ENCODE data around the gene SHC2.

DNA sequence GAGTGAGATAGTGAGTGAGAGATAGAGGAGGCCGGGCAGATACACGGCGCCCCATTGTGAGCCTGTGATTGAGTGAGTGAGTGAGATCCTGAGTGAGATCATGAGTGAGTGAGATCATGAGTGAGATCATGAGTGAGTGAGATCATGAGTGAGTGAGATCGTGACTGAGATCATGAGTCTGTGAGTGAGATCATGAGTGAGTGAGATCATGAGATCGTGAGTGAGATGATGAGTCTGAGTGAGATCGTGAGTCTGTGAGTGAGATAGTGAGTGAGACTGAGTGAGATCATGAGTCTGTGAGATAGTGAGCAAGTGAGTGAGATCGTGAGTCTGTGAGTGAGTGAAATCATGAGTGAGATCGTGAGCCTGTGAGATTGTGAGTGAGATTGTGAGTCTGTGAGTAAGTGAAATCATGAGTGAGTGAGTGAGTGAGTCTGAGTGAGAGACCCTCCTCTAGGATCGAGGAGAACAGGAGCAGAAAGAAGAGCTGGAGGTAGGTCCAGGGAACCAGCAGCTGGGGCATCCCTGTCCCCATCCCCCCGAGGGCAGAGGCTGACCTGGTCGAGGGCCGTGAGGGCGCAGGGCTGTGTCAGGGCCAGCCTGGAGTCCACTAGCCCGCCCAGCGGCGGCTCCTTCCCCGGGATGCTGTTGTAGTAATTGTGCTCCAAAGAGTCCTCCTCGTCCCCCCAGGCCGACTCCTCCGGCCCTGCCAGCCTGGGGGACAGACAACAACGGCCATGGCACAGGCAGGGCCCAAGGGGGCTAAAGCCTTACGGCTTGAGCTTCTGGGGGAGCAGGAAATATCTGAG is 26.5 kb downstream of the SHC2 start:
- TF ChIP-seq TAF1 (IDR thresholded peaks at IDR 0.05; ENCODE audit: borderline replicate concordance, low read depth, low read length) (no peak), POLR2A (IDR thresholded peaks at IDR 0.05; ENCODE audit: low read depth, low read length) (no peak), POLR2AphosphoS5 (IDR thresholded peaks at IDR 0.05; ENCODE audit: low read depth, low read length) (no peak)

Data from GM12892 (cell line).